Osteocyte (in vitro differentiated cells): ENCODE measurements around the gene KRT10. TPM values are rescaled to one million over a fixed set of nuclear protein-coding genes. Genes with fewer than 3 reads are reported as not detected.
"Not testable (repeated sequence)": the region's sequence is repeated elsewhere in the genome, so short reads cannot be mapped to it uniquely, and the experiment has no call there.

Experiments
- DNase-seq: peaks from one replicate; pipeline ENCODE4 v3.0.0; 2021; ENCODE audit warnings: mixed read lengths; ENCODE audit not compliant: unreplicated experiment; ENCODE audit errors: extremely low spot score
- H3K27ac Mint-ChIP-seq: one replicate; pipeline ENCODE4 v1.8.0; 2021; ENCODE audit warnings: mild to moderate bottlenecking, mixed read lengths; ENCODE audit not compliant: unreplicated experiment
- H3K27me3 Mint-ChIP-seq: one replicate; pipeline ENCODE4 v1.8.0; 2021; ENCODE audit warnings: mixed read lengths; ENCODE audit not compliant: unreplicated experiment
- H3K36me3 Mint-ChIP-seq: one replicate; pipeline ENCODE4 v1.8.0; 2021; ENCODE audit warnings: mixed read lengths; ENCODE audit not compliant: unreplicated experiment
- H3K4me1 Mint-ChIP-seq: one replicate; pipeline ENCODE4 v1.8.0; 2021; ENCODE audit warnings: mixed read lengths; ENCODE audit not compliant: unreplicated experiment
- H3K4me3 Mint-ChIP-seq: one replicate; pipeline ENCODE4 v1.8.0; 2021; ENCODE audit warnings: mild to moderate bottlenecking, moderate library complexity, mixed read lengths; ENCODE audit not compliant: unreplicated experiment
- H3K9me3 Mint-ChIP-seq: one replicate; pipeline ENCODE4 v1.8.0; 2021; ENCODE audit warnings: mixed read lengths; ENCODE audit not compliant: unreplicated experiment
- total RNA-seq: library from RNA; stranded (reverse); gene quantifications from 2 replicates; pipeline ENCODE4 v1.2.1, GENCODE V29; 2021
- TF ChIP-seq, protein P1 (sequence below): fragments of 200-600 bp; sonication (generic); IDR thresholded peaks from 2 replicates; pipeline ENCODE4 v1.5.0; 2021; ENCODE audit warnings: antibody characterized with exemption, mild to moderate bottlenecking, moderate library complexity

KRT10 gene
- total RNA-seq, 1 donor from 2014 or later, result 46.5 TPM

DNA sequence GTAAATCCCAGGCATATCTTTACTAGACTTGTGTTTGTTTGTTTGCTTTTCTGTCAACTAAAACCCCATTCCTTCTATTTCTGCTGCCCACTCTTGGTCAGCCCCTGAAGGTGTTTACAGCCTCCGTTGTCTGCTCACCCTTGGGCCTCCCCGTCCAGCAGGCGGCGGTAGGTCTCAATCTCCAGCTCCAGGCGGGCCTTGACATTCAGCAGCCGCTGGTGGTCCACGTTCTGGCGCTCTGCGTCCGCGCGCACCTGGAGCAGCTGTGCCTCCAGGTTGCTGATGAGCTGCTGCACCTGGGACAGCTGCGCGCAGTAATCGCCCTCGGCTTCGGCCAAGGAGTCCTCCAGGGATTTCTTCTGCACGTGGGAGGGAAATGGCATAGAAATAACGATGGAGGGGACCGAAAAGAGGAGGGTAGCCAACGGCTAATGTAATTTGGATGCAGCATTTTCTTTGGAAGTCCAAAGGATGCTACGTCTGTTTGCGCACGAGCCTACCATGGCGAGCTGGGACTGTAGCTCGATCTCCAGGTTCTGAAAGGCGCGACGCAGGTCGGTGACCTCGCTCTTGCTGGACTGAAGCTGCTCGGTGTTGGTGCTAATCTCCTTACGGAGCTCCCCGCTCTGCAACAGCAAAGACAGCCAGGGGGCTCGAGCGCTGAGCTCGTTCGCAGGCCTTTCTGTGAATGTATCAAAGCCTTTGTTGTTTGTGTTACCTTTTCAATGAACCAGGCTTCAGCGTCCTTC lies 40.7 kb upstream of the KRT10 start:
- no peak for DNase-seq
- H3K27ac Mint-ChIP-seq, result no peak overlapping the region
- H3K36me3 Mint-ChIP-seq, result no peaks in the 10 kb centered on the region
- H3K27me3 Mint-ChIP-seq, result peaks cover 8% of the 10 kb centered on the region
- H3K9me3 Mint-ChIP-seq, result no peaks in the 10 kb centered on the region
- H3K4me3 Mint-ChIP-seq, result no peak overlapping the region
- no peaks in the 10 kb centered on the region for H3K4me1 Mint-ChIP-seq
- TF ChIP-seq, protein P1, sequence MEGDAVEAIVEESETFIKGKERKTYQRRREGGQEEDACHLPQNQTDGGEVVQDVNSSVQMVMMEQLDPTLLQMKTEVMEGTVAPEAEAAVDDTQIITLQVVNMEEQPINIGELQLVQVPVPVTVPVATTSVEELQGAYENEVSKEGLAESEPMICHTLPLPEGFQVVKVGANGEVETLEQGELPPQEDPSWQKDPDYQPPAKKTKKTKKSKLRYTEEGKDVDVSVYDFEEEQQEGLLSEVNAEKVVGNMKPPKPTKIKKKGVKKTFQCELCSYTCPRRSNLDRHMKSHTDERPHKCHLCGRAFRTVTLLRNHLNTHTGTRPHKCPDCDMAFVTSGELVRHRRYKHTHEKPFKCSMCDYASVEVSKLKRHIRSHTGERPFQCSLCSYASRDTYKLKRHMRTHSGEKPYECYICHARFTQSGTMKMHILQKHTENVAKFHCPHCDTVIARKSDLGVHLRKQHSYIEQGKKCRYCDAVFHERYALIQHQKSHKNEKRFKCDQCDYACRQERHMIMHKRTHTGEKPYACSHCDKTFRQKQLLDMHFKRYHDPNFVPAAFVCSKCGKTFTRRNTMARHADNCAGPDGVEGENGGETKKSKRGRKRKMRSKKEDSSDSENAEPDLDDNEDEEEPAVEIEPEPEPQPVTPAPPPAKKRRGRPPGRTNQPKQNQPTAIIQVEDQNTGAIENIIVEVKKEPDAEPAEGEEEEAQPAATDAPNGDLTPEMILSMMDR, result peak; percentile 27

DNA sequence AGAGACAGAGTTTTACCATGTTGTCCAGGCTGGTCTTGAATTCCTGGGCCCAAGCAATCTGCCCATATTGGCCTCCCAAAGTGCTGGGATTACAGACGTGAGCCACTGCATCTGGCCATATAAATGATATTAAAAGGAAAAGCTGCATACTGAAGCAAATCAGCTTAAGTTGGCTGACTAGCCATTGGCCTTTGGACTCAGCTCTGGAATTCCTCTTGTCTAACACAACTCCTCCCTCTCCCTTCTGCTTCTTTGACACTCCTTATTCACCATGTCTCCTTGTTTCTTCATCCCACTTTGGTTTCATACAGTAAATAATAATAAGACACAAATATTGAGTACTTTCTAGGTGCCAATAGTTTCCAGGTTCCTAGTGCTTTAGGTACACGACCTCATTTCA lies 37.1 kb upstream of the KRT10 start:
- TF ChIP-seq, protein P1, result no peak
- H3K27me3 Mint-ChIP-seq, result no peaks in the 10 kb centered on the region
- H3K27ac Mint-ChIP-seq, result no peak overlapping the region
- DNase-seq, result no peak
- H3K4me3 Mint-ChIP-seq, result no peak overlapping the region
- H3K9me3 Mint-ChIP-seq, result no peaks in the 10 kb centered on the region
- H3K4me1 Mint-ChIP-seq, result peaks cover 11% of the 10 kb centered on the region
- no peaks in the 10 kb centered on the region for H3K36me3 Mint-ChIP-seq

DNA sequence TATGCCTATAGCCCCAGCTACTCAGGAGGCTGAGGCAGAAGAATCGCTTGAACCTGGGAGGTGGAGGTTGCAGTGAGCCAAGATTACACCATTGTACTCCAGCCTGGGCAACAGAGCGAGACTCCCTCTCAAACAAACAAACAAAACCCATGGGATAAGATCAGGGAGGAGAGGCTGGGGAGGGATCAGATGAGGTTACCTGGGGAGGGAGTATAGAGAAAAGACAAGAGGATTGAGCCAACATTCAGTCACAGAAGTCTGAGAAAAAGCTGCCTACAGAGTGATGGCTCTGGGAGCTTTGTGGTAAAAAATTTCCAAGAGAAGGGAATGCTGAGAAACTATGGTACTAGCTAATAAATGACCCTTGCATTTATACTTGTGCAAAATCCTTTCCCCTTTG lies 36.3 kb upstream of the KRT10 start:
- H3K27ac Mint-ChIP-seq, H3K9me3 Mint-ChIP-seq, H3K36me3 Mint-ChIP-seq, H3K4me3 Mint-ChIP-seq, H3K27me3 Mint-ChIP-seq, DNase-seq: not testable (repeated sequence)
- H3K4me1 Mint-ChIP-seq, result peaks cover 16% of the 10 kb centered on the region

DNA sequence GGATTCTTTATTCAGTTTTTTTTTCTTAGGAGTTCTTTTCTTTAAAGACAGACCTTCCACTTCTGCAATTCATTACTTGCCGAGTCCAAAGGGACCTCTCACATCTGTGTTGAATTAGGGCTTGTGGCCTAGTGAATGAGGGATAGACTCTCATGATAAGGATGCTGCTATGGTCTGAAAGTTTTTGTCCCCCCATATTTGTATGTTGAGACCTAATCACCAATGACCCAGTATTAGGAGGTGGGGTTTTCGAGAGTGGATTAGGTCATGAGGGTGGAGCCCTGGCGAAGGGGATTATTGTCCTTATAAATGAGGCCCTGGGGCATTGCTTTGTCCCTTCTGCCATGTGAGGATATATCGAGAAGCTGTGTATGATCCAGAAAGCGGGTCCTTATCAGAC lies 35.1 kb upstream of the KRT10 start:
- no peaks in the 10 kb centered on the region for H3K36me3 Mint-ChIP-seq
- no peak for DNase-seq
- H3K4me1 Mint-ChIP-seq, result peaks cover 16% of the 10 kb centered on the region
- H3K9me3 Mint-ChIP-seq, result no peaks in the 10 kb centered on the region
- TF ChIP-seq, protein P1, result no peak
- no peaks in the 10 kb centered on the region for H3K27me3 Mint-ChIP-seq
- H3K4me3 Mint-ChIP-seq, result no peak overlapping the region
- H3K27ac Mint-ChIP-seq, result peak overlapping the region; percentile 23

DNA sequence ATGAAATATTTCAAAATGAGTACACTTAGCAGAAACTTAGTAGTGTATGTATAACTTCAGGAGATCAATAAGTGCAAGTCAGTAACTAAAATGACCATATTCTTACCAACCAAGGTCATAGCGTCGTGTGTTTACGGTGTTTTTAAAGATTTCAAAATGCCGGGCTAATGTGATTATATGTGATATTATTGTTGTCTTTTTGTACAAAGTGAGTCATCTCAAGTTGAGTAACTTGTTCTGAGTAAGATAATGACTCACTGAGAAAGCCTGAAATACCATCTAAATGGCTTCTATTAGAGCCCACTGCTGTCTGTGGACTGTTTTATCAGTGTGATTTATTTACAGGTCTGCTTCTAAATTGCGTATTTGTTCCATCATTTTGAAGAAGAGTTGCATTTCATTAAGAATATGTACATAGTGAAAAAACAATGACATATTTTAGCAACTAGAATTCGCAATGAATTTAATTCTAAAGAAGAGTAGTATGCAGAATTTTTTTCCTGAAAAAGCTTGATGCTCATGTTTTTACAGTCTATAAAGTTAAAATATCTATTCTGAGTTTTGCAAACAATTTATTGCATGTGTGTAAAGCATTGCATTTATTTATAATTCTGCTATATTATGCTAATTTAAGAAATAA lies 31.9 kb upstream of the KRT10 start:
- no peak for DNase-seq
- Mint-ChIP-seq H3K27ac (no peak overlapping the region), H3K27me3 (no peaks in the 10 kb centered on the region), H3K4me1 (peaks cover 16% of the 10 kb centered on the region), H3K4me3 (no peak overlapping the region), H3K9me3 (no peaks in the 10 kb centered on the region), H3K36me3 (no peaks in the 10 kb centered on the region)
- TF ChIP-seq, protein P1, result no peak
